SK-N-DZ (cell line): Measurements from ENCODE around the gene RHOB.
"Not testable (repeated sequence)": the region's sequence is repeated elsewhere in the genome, so short reads cannot be mapped to it uniquely, and the experiment has no call there.

ENCODE experiments used
- DNase-seq: peaks from one replicate; pipeline ENCODE4 v3.0.0-alpha.2; 2015; ENCODE audit warnings: low spot score

The RHOB gene

DNA sequence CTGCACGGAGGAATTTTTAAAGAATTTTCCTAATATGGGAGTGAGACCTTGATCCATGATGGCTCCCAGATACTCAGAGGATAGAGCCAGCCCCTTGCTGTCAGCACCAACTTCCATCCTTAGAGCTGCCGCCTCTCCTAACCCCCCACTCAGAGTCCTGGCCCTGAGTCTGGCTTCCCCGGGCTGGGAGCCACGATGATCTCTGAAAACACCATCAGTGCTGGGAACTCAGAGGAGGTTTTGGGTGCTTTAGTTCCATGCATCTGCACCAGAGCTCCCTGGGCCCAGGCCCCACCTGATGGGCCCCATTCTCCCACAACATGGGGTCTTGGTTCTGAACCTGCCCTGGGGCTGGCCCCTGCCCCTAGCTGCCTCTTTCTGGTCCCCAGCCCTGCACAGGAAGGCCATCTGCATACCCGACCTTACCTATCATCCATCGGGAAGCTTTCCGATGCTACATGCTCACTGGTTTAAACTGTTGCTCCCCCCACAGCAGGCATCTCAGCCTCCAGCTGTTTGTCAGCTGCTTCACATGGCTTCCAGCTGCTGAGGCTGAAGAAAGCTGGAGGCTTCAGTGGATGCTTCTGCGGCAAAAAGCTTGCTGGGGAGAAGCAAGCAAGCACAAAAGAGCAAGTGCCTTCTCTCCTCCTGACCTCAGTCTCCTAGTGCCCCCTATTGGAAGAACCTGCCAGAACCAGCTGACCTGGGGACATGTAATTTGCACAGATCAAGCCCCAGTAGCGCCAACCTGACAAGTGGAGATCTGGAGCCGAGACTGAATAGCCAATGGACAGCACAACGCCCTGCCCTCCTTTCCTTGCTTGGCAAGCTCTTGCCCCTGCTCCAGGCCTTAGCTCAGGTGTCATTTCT is 24.2 kb upstream of the RHOB start:
- DNase-seq = no peak

DNA sequence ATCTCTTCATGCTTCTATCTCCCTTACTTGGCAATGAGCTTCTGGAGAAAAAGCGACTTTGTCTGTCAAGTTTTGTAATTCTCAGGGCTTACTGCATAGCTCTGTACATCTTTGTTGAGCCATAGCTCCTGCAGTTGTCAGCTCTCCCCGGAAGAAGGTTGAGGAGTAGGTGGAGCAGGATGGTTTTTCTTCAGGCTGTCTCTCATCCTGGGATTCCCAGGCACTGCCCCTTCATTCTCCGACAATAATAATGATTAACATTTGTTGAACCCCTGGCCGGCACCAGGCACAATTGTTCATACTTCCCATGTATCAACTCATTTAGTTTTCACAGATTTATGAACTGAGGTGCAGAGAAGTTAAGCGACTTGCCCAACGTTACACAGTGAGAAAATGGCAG is 23.5 kb upstream of the RHOB start:
- DNase-seq = no peak

GRCh38 chr2:20423847-20424246 is 23.0 kb upstream of the RHOB start:
- DNase-seq = no peak

DNA sequence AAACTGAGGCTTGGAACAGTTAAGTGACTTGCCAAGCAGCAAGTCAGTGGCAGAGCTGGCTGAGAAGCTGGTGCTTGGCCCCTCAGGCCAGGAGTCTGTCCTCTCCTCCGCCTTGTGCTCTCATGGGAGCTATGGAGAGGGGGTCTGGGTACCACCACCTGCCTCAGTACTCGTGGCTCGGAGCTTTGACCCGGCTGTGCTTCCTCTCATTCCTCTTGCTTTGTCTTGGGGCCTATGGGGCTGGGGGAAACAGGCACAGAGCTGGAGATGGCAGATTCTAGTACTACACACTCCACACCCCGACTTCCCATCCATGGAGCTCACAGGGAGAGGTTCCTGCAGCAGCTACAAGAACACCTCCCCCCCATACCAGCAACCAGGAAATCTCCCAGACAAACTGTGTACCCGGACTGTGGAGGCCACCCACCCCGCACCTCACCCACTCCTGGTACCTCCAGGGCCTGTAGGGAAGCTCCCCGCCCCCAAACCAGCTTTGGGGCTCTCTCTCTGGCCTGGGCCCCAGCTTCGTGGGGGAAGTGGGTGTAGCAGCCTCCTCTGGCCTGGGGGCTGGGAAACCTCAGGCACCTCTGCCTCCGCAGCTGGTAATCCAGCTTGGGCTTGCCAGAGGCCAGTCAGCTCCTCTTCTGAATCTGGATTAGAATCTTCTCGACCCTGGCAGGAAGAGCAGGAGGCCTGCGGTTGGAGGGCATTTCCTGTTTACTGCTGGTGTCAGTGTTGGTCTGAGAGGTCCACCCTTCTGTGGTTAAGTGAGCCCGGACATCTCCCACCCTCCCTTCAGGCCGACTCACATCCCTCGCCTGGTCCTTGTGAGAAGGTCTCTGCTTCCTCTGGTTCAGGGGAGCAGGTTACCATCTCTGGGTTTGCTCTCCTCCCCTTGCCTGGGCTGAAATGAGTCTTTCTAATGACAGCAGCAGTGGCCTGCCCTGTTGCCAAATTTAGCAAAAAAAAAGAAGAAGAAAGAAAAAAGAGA is 22.3 kb upstream of the RHOB start:
- no peak for DNase-seq

GRCh38 chr2:20425371-20425881 is 21.4 kb upstream of the RHOB start:
- no peak for DNase-seq

DNA sequence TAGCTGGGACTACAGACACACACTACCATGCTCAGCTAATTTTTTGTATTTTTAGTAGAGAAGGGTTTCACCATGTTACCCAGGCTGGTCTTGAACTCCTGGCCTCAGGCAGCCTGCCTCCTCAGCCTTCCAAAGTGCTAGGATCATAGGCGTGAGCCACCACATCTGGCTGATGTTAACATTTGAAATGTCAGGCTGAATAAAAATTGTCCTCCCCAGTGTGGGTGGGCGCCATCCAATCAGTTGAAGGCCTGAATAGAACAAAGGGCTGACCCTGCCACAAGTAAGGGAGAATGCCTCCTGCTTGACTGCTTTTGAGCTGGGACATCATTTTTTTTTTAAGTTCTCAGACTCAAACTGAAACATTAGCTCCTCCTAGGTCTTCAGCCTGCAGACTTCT is 21.0 kb upstream of the RHOB start:
- no peak for DNase-seq

DNA sequence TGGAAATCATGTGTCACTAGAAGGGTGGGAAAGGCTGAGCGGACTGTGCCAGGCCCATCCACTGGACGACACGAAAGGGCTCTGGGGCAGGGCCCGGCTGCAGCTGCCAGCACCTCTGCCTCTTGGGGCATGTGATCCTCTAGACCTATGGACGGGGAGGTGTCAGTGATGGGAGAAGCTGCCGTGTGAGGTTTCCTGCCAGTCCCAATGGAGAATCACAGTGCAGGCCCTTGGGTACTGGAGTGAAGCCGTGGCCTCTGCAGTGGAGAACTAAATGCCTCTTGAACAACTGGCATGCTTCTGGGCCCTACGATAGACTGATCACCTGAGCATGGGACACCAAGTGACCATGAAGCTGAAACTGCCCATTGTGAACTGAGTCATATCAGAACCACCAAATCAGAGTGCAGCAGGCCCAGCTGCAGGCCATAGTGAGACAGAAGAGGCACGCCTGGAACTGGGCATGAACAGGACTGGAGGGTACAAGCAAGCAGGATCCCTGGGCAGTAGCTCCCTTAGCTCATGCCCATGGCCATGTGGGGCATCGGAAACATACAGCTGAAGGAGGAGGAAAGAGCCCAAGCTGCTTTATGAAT is 18.8 kb upstream of the RHOB start:
- no peak for DNase-seq

DNA sequence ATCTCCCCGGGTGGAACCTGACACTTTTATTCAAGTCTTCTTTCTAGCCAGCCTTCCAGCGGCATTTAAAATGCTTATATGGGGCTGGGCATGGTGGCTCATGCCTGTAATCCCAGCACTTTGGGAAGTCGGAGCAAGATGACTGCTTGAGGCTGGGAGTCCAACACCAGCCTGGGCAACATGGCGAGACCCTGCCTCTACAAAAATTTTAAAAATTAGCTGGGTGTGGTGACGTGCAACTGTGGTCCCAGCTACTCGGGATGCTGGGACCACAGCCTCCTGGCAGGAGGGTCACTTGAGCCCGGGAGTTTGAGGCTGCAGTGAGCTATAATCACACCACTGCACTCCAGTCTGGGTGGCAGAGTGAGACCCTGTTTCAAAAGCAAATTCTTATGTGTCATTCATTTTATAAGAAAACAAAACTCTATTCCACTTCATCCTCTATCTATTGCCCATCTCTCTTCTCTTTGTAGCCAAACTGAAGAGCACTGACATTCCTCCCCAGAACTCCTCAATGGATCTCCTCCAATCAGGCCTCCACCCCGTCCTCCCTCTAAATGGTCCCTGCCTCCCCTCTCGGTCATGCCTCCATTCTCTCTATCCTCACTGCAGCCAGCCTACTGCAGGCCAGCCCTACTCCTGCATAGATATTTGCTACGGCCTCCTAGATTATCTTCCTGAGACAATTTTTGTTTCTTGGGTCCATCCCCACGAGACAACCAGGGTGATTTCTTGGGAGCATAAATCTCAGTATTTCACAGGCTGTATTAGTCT is 18.0 kb upstream of the RHOB start:
- DNase-seq = no peak

DNA sequence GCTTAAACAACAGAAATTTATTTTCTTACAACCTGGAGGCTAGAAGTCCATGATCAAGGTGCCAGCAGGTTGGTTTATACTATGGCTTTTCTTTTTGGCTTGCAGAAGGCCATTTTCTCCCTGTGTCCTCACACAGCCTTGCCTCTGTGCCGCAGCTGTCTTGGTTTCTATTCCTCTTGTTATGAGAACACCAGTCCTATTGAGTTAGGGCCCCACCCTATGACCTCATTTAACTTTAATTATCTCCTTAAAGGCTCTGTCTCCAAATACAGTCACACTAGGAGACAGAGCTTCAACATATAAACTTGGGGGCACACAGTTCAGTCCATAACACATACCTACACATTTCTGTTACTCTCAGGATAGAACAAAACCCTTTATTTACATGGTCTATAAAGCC is 17.3 kb upstream of the RHOB start:
- DNase-seq = no peak

- DNase-seq = no peak
These were observed 16.8 kb upstream of the RHOB start for GRCh38 chr2:20430035-20430434.

DNA sequence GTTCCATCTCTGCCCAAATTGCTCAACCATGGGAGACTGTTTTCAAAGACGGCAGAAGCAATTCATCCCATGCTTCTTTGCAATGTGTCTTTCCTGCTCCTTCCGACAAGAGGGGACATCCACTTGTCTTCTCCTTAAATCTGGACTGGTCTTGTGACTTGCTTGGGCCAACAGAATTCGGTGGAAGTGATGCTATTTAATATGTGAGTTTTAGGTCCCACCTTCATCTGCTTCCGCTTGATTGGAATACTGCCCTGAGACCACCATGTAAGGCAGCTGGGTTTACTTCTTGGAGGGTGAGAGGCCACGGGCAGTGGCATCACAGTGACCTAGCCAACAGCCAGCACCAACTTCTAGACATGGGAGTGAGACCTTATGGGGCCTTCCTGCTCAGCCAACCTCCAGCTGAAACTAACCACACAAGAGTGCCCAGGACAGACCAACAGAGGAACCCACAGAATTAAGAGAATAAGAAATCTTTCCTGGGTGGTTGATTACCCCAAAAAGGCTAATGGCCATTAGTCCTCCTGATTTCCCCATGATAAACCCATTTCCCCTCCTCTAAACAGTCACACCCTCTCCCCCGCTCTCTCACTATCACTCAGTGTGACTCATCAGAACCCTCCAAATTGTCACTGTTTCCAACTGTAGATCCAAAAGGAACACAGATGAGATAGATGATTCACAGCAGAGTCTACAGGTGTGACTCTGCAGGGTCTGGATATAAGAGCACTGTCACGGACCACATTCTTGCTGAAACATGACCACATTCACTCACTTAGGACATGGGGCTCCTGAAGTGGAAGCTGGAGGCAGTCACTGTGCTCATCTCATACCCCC is 16.2 kb upstream of the RHOB start:
- no peak for DNase-seq

DNA sequence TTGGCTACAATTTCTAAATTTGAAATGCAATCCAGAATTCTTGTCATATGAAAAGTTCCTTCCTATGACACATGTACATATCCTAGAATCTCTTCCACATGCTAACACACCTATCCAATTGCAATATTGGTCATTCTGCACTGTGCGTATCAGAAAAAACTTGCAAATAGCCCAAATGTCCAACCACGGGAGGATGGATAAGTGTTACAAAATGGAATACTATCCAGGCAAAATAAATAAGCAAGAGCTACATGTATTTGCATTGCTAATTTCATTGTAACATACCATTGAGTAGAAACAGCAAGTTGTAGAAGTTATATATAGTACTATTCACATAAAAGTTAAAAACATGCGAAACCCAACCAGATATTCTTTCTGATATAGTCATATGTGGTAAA is 15.6 kb upstream of the RHOB start:
- no peak for DNase-seq

- DNase-seq = no peak
These were observed 15.1 kb upstream of the RHOB start for GRCh38 chr2:20431772-20432171.

- DNase-seq = no peak
These were observed 14.2 kb upstream of the RHOB start for GRCh38 chr2:20432714-20433113.

GRCh38 chr2:20433249-20433648 is 13.6 kb upstream of the RHOB start:
- no peak for DNase-seq

DNA sequence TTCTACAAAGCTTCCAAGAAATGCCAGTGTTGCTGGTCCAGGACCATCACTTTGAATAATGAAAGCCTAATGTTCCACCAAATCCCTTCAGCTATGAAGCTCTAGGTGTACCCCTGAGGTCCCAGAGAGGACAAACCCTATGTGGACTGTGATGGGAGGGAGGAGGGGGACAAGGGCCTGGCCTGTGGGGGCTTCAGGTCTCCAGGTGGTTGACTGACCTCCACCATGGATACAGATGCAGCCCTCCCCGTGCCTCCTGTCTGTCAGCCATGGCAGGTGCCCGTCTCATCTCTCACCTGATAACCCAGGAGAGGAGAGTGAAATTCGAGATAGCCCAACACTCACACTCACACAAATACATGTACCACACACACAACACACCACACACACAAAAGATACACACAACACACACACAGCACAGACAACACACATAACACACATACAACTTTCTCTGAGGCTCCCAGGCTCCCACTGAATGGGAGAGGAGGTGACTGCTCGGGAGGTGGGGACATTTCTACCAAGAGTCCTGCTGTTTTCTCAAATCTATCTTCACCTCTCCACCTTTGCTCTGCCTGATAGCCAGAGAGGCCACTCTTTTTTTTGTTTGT is 12.8 kb upstream of the RHOB start:
- DNase-seq = no peak

GRCh38 chr2:20434588-20435294 is 12.1 kb upstream of the RHOB start:
- DNase-seq = no peak

DNA sequence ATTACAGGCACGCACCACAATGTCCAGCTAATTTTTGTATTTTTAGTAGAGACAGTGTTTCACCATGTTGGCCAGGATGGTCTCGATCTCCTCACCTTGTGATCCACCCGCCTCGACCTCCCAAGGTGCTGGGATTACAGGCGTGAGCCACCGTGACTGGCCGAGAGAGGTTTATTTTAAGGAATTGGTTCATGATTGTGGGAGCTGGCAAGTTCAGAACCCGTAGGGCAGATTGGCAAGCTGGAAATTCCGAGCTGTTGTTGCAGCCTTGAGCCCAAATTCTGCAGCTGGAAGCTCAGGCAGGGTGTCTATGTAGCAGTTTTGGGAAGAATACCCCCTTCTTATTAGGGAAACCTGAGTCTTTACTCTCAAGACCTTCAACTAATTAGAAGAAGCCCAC is 11.4 kb upstream of the RHOB start:
- DNase-seq = not testable (repeated sequence)
